Measurements from ENCODE around the gene TEX54.
A peak's percentile ranks its signal among the peaks of the same experiment; 100 is the strongest.

The TEX54 gene

GRCh38 chr11:62786318-62787004 is 46.2 kb downstream of the TEX54 start:
- DNase-seq: peak; percentile 76 to 77

GRCh38 chr11:62782753-62783152 is 49.9 kb downstream of the TEX54 start:
- no peak for DNase-seq
